Measurements from ENCODE around the gene GDPD2.
A peak's percentile ranks its signal among the peaks of the same experiment; 100 is the strongest.
"Not testable (repeated sequence)": the region's sequence is repeated elsewhere in the genome, so short reads cannot be mapped to it uniquely, and the experiment has no call there.

GDPD2 gene, protein sequence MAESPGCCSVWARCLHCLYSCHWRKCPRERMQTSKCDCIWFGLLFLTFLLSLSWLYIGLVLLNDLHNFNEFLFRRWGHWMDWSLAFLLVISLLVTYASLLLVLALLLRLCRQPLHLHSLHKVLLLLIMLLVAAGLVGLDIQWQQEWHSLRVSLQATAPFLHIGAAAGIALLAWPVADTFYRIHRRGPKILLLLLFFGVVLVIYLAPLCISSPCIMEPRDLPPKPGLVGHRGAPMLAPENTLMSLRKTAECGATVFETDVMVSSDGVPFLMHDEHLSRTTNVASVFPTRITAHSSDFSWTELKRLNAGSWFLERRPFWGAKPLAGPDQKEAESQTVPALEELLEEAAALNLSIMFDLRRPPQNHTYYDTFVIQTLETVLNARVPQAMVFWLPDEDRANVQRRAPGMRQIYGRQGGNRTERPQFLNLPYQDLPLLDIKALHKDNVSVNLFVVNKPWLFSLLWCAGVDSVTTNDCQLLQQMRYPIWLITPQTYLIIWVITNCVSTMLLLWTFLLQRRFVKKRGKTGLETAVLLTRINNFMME

DNA sequence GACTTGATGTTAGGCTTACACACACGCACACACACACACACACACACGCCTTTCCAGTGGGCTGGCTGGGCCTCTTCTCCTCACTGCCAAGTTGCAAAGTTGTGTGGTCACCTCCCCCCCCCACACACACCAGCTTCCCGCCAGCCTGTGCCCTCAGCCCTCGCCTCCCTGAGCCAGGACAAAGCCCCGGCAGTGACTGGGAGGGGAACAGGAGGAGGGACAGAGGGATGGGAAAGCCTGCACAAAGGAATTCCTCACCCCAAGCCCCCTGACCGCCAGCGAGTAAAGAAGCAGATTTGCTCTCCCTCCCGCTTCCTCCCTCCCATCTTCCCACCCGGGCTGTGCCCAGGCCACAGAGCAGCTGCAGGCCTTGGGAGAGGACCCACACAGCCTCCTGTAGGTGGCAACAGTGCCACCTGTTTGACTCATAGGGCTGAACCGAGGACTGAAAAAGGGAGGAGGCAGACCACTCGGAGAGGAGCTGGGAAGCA, at the start of gene GDPD2:
TSS of gene GDPD2 (plus strand) at position 464 of the 491 bp plus-strand sequence. CDS start 1,671 bp downstream, outside the sequence.
- no peak for DNase-seq

DNA sequence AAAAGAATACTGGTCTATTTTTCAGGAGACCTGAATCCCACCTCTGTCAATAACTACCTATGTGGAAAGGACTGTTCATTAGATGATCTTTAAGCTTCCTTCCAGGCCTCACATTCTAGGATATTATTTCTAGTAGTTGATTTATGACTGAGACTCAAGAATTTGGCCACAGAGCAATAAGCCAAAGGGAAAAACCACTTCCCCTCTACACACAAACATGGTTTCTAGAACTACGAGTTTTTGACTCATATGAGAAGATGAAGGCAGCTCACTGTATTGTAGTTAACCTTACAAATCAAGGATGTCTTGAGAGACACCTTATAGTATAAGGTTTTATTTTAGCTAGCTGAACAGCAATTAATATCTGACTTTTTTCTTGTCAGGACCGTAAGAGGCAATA, 36.9 kb upstream of the GDPD2 start:
- no peak for DNase-seq

DNA sequence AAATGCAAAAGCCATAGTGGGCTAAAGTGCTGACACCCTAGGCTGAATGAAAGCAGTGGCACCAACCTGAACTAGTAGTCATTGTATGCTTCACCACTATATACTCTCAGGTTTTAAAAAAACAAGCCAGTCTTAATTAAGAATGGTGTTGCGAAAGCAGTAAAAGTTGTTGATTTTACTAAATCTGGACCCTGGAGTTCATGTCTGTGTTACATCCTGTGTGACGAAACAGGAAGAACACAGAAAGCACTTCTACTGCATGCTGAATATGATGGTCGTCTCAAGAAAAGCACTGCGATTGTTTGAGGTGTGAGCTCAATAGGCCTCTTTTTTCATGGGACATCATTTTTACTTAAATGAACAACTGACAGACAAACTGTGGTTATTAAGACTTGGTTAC, 24.2 kb upstream of the GDPD2 start:
- DNase-seq: peak; percentile 15 to 63

DNA sequence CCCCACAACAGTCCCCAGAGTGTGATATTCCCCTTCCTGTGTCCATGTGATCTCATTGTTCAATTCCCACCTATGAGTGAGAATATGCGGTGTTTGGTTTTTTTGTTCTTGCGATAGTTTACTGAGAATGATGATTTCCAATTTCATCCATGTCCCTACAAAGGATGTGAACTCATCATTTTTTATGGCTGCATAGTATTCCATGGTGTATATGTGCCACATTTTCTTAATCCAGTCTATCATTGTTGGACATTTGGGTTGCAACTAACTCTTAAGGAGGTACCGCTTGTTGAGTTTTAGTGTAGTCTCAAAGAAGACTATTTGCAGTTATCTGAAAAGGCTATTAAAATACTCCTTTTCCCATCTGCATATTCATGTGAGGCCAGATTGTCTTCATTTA, 22.9 kb upstream of the GDPD2 start:
- DNase-seq: not testable (repeated sequence)

DNA sequence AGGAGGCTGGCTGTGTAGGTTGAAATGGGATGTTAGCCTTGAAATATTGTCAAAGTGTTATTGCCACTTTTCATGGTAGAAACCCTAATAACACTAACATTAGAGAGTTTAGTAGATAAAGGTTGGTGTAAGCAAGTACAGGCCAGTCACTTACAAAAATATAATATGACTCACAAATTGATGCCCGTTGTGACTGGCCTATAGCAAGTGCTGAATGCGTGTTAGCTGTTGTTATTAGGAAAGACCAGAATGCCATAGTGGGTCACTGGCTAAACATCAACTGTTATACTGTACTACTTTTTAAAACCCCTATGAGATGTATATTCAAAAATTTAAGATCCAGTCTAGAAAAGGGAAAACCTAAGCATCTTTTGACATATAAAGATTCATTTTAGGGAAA, 20.4 kb upstream of the GDPD2 start:
- no peak for DNase-seq

DNA sequence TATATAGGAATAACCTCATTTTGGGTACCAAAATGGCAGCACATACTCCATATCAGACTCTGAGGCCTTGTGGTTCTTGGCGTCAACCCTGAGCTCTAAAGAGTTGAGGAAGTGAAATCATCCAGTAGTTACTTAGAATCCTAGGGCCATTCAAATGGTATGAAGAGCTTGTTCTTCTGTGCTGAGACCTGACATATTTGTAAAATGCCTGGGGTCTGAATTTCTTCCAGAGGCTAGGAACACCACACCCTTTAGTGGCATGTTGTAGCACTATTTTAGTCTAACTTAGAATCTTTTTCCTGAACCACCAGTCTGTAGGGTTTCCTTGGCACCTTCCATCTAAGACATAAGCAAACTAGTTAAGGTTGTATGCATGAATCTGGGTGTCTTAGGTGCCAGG, 18.1 kb upstream of the GDPD2 start:
- DNase-seq: no peak

DNA sequence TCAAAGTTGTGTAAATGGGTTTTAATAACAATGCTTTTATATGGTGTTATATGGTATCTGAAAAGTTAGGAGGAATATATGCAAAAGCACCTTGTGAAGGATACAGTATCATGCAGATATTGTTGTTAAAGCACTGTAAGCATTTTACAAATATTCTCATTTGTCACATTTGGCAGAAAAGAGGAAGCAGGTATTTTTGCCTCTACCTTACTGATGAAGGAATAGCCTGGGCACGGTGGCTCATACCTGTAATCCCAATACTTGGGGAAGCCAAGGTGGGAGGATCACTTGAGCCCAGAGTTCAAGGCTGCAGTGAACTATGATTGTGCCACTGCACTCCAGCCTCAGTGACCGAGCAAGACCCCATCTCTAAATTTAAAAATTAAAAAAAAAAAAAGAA, 12.2 kb upstream of the GDPD2 start:
- DNase-seq: no peak

DNA sequence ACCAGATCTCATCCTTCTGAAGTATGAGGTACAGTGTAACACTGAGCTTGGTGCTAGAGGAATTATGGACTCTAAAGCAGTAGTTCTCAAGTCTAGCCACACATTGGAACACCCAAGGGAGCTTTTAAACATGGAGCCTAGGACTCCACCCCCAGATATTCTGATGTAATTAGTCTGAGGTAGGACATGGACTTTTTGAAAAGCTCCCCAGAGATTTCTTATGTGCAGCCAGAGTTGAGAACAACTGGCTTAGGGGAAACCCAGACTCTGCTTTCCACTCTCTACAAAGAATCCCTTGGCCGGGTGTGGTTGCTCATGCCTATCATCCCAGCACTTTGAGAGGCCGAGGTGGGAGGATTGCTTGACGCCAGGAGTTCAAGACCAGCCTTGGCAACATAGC, 11.6 kb upstream of the GDPD2 start:
- no peak for DNase-seq

DNA sequence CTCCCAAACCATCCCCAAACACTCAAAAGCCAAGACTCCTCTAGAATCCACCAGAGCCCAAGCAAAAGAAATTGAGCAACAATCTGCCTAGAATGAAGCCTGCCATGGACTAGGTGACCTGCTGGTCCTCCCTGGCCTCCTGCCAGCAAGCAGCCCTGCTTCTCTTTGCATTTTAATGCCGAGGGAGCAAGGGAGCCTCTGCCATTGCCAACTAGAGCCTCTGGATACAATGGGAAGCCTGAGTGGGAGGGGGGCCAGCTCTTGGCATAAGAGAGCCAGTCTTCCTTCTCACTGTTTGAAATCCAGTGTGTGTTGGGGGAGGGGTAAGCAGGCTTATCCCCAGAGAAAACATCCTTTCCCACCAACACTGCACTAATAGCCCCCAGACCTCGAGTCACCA, 1.5 kb upstream of the GDPD2 start:
- DNase-seq: no peak

DNA sequence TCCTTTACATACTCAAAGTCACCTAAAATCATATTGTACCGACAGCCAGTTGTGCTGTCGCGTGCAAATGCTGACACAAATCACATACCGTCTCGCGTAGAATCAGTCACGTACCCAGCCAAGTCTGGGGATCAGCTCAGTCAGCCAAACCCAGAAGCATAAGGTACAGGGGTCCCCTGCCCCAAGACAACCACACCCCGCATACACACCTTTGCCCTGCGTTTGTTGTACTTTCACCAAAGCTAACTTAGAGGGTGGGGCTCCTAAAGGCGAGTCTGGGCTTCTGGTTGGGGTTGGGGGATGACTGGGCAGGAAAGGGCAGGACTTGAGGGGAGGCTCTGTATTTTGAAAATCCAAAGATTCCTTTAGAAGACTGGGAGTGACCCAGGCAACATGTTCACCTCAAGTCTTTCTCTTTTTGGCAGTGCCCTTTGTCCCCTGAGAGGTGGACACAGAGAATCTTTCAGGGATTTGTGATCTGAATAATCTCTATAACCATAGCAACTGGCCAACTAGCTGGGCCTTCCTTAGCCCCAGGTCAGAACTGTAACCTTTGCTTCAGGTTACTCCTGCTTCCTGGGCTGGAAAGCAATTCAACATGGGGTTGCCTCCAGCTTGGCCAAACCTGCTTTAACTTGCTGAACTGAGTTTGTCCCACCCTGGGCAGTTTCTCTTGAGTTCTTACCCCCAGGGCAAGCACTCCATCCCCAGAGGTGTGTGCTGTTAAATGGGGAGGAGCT, 992 bp downstream of the GDPD2 start:
- DNase-seq: no peak

DNA sequence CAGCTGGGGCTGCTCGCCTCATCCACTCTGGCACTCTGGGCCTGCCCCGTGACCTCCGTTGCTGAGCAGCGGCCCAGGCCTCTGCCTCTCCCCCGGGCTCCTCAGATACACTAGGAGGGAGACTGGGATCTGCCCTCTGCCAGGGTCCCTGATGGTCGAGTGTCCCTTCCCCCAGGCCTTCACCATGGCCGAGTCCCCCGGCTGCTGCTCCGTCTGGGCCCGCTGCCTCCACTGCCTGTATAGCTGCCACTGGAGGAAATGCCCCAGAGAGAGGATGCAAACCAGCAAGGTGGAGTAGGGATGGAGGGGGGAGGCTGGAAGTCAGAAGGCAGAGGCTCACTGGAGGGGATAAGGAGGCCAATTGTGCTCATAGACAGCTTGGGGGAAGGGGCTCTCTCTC, 1.7 kb downstream of the GDPD2 start:
- DNase-seq: no peak

DNA sequence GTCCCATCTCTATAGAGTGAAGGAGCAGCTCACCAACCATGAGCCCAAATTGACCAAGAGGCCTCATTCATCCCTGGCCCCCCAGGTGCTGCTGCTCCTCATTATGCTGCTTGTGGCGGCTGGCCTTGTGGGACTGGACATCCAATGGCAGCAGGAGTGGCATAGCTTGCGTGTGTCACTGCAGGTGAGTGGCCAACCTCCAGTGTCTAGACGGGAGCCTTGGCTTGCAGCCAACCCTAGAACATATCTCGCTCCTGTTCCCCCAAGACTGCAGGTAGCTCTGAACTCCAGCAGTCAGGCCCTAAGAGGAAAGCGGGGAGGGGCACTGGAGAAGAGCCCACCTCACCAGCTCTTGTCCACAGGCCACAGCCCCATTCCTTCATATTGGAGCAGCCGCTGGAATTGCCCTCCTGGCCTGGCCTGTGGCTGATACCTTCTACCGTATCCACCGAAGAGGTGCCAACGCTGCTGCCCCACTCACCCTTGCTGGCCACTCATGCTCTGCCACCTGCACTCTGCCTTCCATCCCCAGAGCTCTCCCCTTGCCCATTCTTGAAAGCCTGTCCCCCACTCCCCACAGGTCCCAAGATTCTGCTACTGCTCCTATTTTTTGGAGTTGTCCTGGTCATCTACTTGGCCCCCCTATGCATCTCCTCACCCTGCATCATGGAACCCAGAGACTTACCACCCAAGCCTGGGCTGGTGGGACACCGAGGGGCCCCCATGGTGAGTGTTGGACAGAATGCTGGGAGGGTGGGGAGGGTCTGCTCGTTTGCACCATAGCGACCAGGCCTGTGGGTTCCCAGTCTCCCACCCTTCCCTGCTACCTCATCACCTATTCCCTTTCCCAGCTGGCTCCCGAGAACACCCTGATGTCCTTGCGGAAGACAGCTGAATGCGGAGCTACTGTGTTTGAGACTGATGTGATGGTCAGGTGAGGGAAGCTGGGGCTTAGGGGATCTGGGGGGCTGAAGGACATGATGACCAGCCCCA, 3.5 kb downstream of the GDPD2 start:
- no peak for DNase-seq

DNA sequence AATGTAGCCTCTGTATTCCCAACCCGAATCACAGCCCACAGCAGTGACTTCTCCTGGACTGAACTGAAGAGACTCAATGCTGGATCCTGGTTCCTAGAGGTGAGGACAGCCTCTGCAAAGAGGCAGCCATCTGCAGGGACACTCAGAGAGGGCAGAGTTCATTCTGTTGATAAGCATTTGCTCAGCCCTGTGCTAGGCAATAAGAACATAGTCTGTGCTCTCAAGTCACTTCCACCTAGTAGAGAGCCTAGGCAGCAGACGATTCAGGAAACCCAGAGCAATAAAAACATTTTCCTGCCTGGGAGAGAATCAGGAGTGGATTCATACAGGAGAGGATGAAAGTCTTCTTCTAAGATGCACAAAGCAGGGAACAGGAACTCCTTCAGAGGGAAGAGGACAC, 4.3 kb downstream of the GDPD2 start:
- DNase-seq: no peak

DNA sequence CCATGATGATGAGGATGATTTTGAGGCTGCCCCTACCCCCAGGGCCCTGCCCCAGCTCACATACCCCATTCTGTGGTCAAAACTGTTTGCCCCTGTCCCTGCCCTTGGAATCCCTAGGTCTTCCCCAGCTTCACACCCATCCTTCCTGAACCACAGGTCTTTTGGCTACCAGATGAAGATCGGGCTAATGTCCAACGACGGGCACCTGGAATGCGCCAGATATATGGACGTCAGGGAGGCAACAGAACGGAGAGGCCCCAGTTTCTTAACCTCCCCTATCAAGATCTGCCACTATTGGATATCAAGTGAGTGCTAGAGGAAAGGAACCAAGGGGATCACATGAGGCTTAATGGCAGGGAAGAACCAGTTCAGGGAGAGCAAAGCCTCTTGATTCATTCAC, 6.6 kb downstream of the GDPD2 start:
- DNase-seq: no peak

DNA sequence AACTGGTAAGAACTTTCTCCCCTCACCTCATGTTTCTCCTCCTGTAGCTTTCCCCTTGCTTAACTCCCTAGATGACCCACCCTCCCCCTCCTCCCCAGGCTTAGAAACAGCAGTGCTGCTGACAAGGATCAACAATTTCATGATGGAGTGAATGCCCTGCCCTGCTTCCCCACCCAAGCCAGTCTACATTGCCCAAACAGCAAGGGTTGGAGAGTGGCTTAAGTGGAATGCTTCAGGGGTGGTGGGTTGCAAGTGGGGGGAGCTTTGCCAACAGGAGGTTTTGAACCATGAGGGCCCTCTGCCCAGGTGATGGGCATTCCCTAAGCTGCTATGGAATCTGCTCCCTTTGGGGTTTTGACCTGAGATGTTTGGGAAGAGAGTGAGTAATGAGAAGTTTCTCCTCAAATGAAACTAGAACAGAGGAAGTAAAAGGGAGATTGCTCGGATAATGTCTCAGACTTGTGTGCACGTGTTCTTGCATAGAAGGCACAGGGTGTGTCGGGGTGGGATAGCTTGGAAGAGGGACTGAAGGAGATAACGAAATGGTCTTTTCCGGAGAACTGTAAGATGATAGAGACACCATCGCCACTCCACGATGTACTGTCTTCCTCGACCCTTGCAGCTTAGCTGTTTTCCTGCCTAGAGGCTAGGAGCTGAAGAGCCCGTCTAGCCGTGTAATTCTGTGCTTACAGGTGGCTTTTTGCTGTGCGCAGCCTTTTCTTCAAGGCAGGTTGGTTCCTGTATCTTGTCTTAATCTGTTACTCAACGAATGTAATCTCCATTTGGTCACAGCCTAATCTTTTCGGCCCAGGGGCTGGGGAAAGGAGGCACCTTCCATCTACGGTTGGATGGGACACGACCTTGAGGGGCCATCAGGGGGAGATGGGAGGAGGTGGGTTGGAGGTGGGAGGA, 10.1 kb downstream of the GDPD2 start:
- no peak for DNase-seq

DNA sequence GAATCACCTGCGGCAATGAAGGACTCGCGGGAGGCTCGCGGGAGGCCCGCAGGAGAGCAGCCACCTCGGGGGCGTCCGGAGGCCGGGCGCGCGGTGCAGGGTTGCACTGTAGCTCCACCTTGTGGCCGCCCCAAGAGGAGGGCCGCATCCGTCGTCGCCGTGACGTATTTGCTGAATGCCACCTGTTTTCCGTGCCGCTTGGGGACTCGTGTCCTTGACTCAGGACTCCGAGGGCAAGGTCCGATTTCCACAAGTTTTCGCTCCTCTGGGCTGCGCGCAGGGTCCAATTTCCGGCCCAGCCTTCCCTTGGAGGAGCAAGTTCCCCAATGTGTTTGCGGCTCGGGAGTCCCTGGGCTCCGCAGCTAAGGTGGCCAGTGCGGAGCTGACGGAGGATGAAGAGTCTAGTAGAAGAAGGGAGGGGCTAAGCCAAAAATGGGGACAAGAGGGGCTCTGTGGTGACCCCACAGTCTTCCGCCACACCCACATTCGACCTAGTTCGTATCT, 10.8 kb downstream of the GDPD2 start:
- peak; percentile 75 to 82 for DNase-seq

DNA sequence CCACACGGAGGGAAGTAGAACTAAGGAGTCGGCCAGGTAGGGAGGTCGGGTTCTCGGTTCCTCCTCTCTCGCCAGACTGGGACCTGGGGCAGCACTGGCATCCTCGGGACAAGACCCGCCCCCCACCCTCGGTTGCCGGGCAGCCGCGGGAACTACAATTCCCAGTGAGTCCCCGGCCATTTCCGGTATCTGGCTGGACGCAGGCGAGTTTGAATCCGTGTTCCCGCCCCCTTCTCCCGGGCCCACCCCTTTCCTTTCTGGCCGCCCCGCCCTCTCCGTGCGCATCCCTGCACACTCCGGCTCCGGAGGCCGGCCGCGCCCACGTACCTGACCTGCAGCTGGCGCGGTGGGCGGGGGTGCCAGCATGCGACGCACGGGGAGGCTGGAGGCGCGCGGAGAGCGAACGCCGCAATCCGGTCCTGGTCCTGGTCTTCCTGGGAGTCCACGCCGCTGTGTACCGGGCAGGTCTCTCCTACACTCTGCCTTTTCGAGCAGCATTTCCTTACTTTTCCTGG, 11.3 kb downstream of the GDPD2 start:
- DNase-seq: peak; percentile 72 to 80

DNA sequence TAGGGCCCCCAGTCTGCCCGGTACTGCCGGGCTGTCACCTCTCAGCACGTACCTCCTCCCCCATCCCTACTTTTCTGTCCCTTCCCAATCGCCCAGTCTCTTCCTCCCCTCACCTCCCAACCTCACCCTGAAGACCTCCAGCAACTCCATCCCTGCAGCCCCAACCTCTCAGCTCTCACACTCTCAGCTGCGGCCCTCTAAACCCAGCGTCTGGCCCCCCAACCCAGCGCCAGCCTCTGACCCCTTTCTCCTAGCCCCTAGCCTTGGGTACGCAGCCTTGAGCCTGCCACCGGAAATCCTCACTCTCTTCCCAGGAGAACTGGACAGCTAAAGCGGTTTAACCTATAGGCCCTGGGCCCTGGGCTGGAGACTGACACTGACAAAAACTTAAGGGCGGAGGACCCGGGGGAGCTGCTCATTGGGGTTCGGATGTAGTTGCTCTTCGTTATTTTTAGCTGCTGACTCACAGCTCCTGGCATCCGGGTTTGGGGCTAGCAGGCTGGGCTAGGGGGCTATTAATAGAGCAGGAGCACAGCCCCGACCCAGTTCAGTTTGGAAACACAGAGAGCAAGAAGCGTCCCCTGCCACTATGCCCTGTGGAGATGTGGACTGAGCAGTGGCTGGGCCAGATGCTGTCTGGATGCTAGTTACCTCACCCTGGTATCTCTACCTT, 11.9 kb downstream of the GDPD2 start:
- peak in 1 of 2 donors; percentile 17 for DNase-seq

DNA sequence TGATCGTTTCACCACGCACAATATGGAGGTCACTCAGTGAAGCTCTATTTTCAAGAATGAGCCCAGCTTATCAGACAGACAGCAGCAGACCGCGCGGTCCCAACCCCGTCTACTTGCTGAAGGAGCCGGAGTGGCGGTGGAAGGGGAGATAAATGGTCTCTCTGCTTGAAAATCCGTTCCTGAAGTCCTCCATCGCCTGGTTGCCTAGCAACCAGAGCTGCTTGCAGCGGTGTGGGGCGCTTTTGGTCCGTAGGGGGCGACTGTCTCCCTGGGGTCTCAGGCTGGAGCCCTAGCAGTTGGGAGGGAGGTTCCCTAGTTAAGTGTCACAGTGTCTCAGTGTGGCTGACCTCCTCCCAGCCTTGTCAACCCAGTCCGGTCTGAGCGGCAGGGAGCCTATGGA, 13.2 kb downstream of the GDPD2 start:
- no peak for DNase-seq

DNA sequence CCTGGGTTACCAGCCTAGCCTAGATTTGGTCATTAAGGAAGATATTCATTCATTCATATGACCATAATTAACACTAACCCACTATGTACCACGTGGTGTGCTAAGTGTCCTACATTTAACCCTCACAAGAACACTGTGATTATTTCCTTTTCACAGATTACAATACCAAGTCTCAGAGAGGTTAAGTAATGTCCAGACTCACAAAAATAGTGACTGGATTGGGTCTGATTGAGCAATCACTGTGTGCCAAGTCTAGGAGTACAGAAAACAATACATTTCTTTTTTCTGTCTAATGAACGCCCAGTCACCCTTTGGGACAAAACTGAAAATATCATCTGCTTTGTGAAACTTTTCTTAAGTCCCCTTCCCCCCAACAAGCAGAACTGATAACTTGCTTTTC, 13.9 kb downstream of the GDPD2 start:
- no peak for DNase-seq

Measured in CD4-positive, alpha-beta T cell treated with Interferon alpha-2 for 1 hour (primary cell).